Measurements from ENCODE around the gene USP21.
A peak's percentile ranks its signal among the peaks of the same experiment; 100 is the strongest.

The USP21 gene

GRCh38 chr1:161117759-161118581 is 41.3 kb upstream of the USP21 start, which contains the start of the genes NIT1 and PFDN2:
Gene NIT1, plus strand, starts transcription at chr1:161118105. Its CDS starts 72 bp downstream, at chr1:161118177.
Gene PFDN2, minus strand, starts transcription at chr1:161118037. Its CDS starts 11 bp downstream, at chr1:161118026.
- peak within 1 kb of the TSS; percentile 92 for H3K4me3 ChIP-seq (replicated peaks; ENCODE audit: low read depth, low read length)
- no peak for TF ChIP-seq CTCF (IDR thresholded peaks at IDR 0.05; ENCODE audit: low read depth, low read length, missing control alignments)
- no peak for DNase-seq (ENCODE audit: extremely low read depth, low read depth)

- no peak for DNase-seq (ENCODE audit: extremely low read depth, low read depth)
- peak; percentile 19 for TF ChIP-seq CTCF (IDR thresholded peaks at IDR 0.05; ENCODE audit: low read depth, low read length, missing control alignments)
- H3K4me3 ChIP-seq (replicated peaks; ENCODE audit: low read depth, low read length), result peak overlapping the region; percentile 92
Measured at GRCh38 chr1:161119092-161119903, 40.0 kb upstream of the USP21 start.

- no peak for TF ChIP-seq CTCF (IDR thresholded peaks at IDR 0.05; ENCODE audit: low read depth, low read length, missing control alignments)
- no peak overlapping the region for H3K4me3 ChIP-seq (replicated peaks; ENCODE audit: low read depth, low read length)
- no peak for DNase-seq (ENCODE audit: extremely low read depth, low read depth)
Measured at GRCh38 chr1:161121042-161121650, 38.2 kb upstream of the USP21 start.

- no peak for TF ChIP-seq CTCF (IDR thresholded peaks at IDR 0.05; ENCODE audit: low read depth, low read length, missing control alignments)
- DNase-seq (ENCODE audit: extremely low read depth, low read depth), result no peak
- no peak overlapping the region for H3K4me3 ChIP-seq (replicated peaks; ENCODE audit: low read depth, low read length)
Measured at GRCh38 chr1:161121834-161122233, 37.5 kb upstream of the USP21 start.

GRCh38 chr1:161122967-161123366 is 36.3 kb upstream of the USP21 start:
- TF ChIP-seq CTCF (IDR thresholded peaks at IDR 0.05; ENCODE audit: low read depth, low read length, missing control alignments), result no peak
- no peak for DNase-seq (ENCODE audit: extremely low read depth, low read depth)
- no peak overlapping the region for H3K4me3 ChIP-seq (replicated peaks; ENCODE audit: low read depth, low read length)

- no peak for DNase-seq (ENCODE audit: extremely low read depth, low read depth)
Measured at GRCh38 chr1:161127649-161128048, 31.7 kb upstream of the USP21 start.

More at GRCh38 chr1:161127649-161128048, 31.7 kb upstream of the USP21 start:
- no peak for TF ChIP-seq CTCF (IDR thresholded peaks at IDR 0.05; ENCODE audit: low read depth, low read length, missing control alignments)
- no peak overlapping the region for H3K4me3 ChIP-seq (replicated peaks; ENCODE audit: low read depth, low read length)

Data from HFF-Myc (cell line).